WERI-Rb-1 (cell line): ENCODE measurements around the gene FOXI2.

Experiments
- DNase-seq: peaks from one replicate; pipeline ENCODE4 v3.0.0-alpha.2; 2020
- H3K27ac ChIP-seq: fragments of 250-450 bp; sonication (Bioruptor Pico); 2 replicates; pipeline ENCODE4 v1.5.1; 2020; ENCODE audit warnings: mild to moderate bottlenecking, moderate library complexity
- H3K27me3 ChIP-seq: fragments of 250-450 bp; sonication (Bioruptor Pico); 2 replicates; pipeline ENCODE4 v1.5.1; 2021; ENCODE audit warnings: mild to moderate bottlenecking, low read depth, moderate library complexity; ENCODE audit not compliant: insufficient read depth, severe bottlenecking
- H3K36me3 ChIP-seq: fragments of 250-450 bp; sonication (Bioruptor Pico); 2 replicates; pipeline ENCODE4 v1.5.1; 2020; ENCODE audit warnings: mild to moderate bottlenecking, moderate library complexity
- H3K4me3 ChIP-seq: 2 replicates; pipeline ENCODE4 v1.5.1; 2011; ENCODE audit warnings: low read depth, mild to moderate bottlenecking, control low read depth, low read length
- H3K9me3 ChIP-seq: fragments of 250-450 bp; sonication (Bioruptor Pico); 2 replicates; pipeline ENCODE4 v1.5.1; 2021; ENCODE audit warnings: mild to moderate bottlenecking, moderate library complexity; ENCODE audit not compliant: severe bottlenecking
- TF ChIP-seq, protein P1 (sequence below): IDR thresholded peaks from 2 replicates; pipeline ENCODE4 v1.5.1; 2011; ENCODE audit warnings: low read depth, mild to moderate bottlenecking, control low read depth, inconsistent platforms, low read length

The FOXI2 gene

DNA sequence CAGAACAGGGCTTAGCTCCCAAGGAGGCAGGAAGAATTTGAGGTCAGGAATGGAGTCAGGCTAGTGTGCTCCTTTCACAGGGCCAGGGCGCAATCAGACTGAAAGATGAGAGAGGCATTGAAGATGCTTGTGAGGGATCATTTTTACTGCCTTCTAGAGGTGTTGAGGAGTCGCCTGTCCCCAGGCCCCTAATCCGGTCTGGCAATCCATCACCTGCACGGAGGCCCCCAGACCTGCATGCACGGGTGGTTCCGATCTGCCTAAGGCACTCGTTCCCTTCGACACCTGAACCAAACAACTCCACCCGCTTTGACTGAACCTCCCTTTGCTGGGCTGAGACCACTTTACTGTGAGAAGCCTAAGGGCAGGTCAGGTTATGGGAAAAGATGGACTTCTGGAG is 8.0 kb downstream of the FOXI2 start:
- no peaks in the 10 kb centered on the region for H3K36me3 ChIP-seq
- H3K9me3 ChIP-seq = peaks cover 4% of the 10 kb centered on the region
- no peak for DNase-seq
- no peak overlapping the region for H3K4me3 ChIP-seq
- TF ChIP-seq, protein P1, sequence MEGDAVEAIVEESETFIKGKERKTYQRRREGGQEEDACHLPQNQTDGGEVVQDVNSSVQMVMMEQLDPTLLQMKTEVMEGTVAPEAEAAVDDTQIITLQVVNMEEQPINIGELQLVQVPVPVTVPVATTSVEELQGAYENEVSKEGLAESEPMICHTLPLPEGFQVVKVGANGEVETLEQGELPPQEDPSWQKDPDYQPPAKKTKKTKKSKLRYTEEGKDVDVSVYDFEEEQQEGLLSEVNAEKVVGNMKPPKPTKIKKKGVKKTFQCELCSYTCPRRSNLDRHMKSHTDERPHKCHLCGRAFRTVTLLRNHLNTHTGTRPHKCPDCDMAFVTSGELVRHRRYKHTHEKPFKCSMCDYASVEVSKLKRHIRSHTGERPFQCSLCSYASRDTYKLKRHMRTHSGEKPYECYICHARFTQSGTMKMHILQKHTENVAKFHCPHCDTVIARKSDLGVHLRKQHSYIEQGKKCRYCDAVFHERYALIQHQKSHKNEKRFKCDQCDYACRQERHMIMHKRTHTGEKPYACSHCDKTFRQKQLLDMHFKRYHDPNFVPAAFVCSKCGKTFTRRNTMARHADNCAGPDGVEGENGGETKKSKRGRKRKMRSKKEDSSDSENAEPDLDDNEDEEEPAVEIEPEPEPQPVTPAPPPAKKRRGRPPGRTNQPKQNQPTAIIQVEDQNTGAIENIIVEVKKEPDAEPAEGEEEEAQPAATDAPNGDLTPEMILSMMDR = no peak
- peaks cover 18% of the 10 kb centered on the region for H3K27me3 ChIP-seq
- no peak overlapping the region for H3K27ac ChIP-seq

DNA sequence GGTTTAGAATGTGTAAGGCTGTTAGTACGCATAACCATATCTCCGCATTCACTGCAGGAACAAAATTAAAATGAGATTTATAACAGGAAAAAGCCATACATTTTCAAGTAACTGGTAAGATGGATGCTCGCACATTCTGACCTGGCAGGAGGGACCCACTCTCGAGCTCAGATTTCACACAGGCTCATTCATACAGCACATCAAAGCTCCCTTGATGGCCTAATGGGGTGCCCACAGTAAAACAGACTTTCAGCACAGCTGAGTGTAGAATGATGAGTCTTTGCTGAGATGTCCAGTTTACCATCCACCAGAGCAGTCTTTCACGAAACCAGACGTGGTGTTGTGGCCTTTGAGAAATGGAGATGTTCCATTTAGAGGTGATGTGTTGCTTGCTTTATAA is 8.9 kb downstream of the FOXI2 start:
- Histone ChIP-seq H3K9me3 (peaks cover 4% of the 10 kb centered on the region), H3K36me3 (no peaks in the 10 kb centered on the region), H3K27me3 (peaks cover 18% of the 10 kb centered on the region), H3K27ac (no peak overlapping the region), H3K4me3 (no peak overlapping the region)
- TF ChIP-seq, protein P1 = no peak
- DNase-seq = no peak

DNA sequence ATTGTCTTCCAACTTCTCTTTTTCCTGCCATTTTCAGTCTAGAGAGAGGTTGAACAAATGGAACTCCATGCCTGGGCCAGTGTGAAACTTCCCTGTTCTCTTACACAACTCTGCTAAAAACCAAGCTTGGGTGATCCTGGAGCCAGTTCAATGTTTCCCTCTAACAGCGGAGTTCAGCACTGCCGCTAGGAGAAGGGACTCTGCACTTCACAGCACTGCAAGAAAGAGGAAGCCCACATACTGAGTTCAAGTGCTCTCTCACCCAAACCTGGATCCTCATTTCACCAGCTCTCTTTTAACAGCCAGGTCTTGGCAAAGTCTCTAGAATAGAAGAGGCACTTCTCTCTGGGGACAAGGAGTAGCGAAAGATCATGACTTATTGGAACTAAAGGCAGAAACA is 18.8 kb downstream of the FOXI2 start:
- TF ChIP-seq, protein P1 = no peak
- no peak for DNase-seq
- peaks cover 18% of the 10 kb centered on the region for H3K27me3 ChIP-seq
- H3K36me3 ChIP-seq = no peaks in the 10 kb centered on the region
- H3K9me3 ChIP-seq = no peaks in the 10 kb centered on the region
- H3K27ac ChIP-seq = no peak overlapping the region
- no peak overlapping the region for H3K4me3 ChIP-seq

DNA sequence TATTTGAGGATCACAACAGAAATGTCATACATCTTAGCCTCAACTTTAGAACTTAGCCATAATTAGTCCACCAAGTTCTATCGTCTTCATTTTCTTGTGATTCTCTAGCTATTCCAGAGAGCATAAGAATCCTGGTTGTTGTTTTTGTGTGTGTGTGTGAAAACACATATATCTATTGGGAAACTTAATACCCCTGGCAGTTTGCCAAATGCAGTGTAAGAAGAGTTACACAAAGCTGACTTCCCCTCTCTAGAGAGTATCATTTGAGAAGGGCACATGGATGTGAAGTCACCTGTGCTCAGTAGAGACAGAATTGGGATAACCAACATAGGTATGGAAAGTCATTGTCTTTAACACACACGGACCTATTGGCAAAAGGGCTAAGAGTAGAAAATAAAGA is 19.3 kb downstream of the FOXI2 start:
- H3K27me3 ChIP-seq = peaks cover 18% of the 10 kb centered on the region
- H3K27ac ChIP-seq = no peak overlapping the region
- DNase-seq = no peak
- H3K4me3 ChIP-seq = no peak overlapping the region
- H3K9me3 ChIP-seq = no peaks in the 10 kb centered on the region
- TF ChIP-seq, protein P1 = no peak
- H3K36me3 ChIP-seq = no peaks in the 10 kb centered on the region

DNA sequence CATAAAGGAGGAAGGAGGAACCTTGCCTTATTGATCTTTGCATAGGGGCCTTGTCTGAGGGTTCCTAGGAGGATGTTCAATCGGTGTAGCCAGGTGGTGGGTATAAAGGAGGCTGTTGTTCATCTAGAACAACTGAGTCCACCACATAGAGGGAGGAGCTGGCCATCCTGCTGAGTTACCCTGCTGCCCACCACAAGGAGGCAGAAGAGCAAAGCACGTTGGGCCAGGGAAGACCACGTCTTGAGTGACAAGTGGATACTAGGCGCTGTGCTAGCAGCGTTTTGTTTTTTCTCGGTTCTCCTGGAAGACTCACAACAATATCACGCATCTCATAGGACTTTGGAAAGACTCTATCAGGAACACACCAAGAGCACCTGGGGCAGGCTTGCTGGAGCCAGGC is 20.0 kb downstream of the FOXI2 start:
- Histone ChIP-seq H3K27me3 (peaks cover 17% of the 10 kb centered on the region), H3K4me3 (no peak overlapping the region), H3K27ac (no peak overlapping the region), H3K9me3 (no peaks in the 10 kb centered on the region), H3K36me3 (no peaks in the 10 kb centered on the region)
- TF ChIP-seq, protein P1 = peak; percentile 62
- no peak for DNase-seq

DNA sequence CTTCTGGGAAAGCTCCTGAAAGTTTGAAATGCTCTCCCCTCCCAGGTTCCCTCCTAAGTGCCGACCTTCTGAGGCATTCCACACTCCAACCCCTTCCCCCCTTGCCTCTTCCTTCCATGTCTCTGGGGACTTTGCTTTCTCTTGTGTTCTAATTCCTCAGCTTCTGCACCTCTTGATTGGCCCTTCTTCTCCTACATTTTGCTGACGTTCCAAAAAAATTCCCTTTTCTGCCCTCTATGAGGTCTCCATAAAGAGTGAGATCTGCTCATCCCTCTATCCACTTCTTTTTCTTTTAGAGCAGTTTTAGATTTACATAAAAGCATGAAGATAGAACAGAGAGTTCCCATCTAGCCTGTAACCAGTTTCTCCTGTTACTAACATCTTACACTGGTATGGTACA is 22.3 kb downstream of the FOXI2 start:
- Histone ChIP-seq H3K4me3 (no peak overlapping the region), H3K36me3 (no peaks in the 10 kb centered on the region), H3K27me3 (peaks cover 18% of the 10 kb centered on the region), H3K9me3 (no peaks in the 10 kb centered on the region), H3K27ac (no peak overlapping the region)
- TF ChIP-seq, protein P1 = no peak
- DNase-seq = no peak
